Kasumi-1 (cell line): ENCODE data around the gene CARD11.
"Not testable (repeated sequence)": the region's sequence is repeated elsewhere in the genome, so short reads cannot be mapped to it uniquely, and the experiment has no call there.

ENCODE experiments used
- DNase-seq, 2 experiments: peaks; one replicate each; lab custom pipeline; 2025; lab: John Stamatoyannopoulos, UW

CARD11 gene

GRCh38 chr7:3064067-3064466 lies 20.4 kb upstream of the CARD11 start:
- no peak for DNase-seq

DNA sequence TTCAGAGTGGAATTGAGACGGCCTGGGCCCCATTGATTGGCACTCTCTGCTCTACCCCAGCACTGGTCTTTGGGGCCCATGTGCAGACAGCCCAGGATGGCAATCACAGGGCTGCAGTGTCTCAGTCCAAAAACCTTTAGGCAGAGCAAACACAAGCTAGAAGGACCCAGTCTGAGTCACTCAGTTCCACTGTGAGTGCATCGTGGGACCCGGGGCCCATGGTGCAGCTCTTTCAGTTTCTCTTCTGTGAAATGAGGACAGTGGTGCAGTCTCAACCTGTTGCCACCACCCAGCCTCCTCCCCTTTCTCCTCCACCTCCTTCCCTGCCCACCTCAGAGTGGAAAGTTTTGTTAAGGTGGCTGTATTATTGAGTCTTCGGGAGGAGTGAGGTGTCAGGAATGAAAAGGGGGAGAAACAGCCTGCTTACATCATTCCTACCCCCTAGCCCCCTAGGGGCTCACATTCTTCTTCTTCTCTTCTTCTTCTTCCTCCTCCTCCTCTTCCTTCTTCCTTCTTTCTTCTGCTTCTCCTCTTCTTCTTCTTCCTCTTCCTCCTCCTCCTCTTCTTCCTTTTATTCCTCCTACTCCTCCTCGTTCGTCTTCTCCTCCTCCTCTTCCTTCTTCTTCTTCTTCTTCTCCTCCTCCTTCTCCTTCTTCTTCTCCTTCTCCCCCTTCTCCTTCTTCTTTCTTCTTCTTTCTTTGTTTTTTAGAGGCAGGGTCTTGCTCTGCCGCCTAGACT lies 19.5 kb upstream of the CARD11 start:
- DNase-seq: no peak

- DNase-seq: no peak
These were observed 13.4 kb upstream of the CARD11 start for GRCh38 chr7:3057066-3057420.

DNA sequence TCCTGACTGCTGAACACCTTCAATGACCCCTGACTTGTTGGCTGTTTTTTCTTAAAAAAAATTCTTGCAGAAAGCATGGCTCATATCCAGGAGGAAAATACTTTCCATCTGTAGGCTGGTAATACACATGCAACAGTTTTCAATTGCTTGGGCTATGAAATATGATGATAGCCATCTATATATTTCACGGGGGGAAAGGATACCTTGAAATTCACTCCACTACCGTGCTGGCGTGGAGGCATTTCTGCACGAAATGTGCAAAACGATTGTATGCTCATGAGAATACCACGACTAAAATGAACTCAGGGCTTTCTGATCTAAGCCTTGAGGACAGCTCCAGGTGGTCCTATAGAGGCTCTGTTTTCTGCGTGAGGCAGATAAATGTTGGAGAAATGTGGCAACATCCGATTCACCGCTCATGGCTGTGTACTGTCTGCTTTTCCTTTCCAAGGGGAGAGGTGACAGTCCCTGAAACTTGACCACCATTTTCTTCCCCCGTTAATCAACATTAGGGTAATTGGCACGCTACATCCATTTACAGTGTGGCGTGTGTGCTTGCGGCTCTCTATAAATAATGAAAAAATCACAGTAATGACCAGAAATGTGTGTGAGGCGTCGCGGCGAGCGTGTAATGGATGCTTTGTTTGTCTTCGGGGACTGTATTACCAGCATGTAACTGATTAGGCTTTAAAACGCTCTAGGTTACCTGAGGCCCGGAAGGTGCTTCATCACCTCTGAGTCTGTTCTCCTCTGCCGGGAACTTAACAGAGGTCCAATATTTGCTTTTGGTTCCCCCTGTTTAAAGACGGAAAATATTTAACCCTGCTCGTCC lies 12.8 kb upstream of the CARD11 start:
- no peak for DNase-seq

DNA sequence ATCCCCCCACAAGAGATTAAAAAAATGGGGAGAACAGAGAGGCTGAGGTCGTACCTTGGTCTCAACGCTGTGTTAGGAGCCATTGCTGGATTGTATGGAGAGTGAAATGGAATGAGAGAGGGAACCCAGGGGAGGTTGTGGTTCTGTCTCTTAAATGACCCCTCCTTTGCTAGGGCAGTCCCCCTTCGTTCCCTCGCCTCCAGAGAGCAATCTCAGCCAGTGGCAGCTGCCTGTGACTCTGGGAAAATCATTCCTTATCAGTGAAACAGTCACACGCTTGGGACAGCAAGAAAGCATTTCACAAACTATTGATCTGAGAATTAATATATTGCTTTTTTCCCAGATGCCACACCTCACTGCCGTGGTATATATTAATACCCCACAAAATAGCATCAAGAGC lies 12.0 kb upstream of the CARD11 start:
- DNase-seq: no peak

GRCh38 chr7:3042861-3043489 lies 692 bp downstream of the CARD11 start:
- no peak for DNase-seq

DNA sequence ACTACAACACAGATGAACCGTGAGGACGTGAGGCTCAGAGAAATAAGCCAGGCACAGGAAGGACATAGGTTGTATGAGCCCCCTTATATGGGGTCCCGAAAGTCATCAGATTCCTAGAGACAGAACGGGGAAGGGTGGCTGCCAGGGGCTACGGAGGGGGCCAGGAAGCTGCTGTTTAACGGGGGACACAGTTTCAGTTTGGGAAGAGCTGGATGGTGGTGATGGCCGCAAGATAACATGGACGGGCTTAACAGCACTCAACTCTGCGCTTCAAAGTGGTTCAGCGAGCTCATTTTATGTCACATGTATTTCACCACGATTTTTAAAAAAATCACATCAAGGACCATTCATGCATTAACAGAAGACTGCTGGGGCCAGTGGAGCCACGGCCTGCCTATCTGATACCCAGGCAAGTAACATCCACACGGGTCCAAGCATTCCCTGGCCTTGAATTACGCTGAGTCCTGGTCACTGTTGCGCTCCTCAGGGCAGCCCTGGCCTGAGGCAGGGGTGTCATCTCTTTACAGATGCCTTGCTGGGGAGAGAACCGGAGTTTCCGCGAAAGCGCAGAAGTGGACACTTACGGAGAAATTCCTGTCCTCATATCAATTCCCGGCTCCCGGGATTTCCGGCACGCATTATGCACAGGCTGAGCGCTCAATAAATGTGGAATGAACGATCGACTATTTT lies 1.5 kb downstream of the CARD11 start:
- DNase-seq: no peak

DNA sequence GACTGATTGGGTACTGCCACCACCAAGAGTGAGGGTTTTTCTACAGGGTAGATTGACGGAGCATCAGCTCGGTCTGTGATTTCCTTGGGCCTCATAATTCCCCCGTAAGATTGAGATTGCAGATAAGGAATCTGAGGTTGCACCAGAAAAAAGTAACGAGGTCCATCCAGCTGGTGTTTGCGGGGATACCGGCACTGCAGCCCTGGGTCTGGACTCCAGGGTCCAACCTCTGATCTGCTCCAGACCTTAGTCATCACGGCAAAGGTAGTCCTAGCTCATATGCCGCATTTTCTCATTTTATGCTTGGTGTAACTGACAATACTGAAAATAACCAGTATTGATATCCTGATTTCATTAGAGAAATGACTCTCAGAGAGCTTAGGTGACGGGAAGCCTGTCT lies 3.9 kb downstream of the CARD11 start:
- DNase-seq: no peak

GRCh38 chr7:3038011-3038410 lies 5.7 kb downstream of the CARD11 start:
- DNase-seq: not testable (repeated sequence)

DNA sequence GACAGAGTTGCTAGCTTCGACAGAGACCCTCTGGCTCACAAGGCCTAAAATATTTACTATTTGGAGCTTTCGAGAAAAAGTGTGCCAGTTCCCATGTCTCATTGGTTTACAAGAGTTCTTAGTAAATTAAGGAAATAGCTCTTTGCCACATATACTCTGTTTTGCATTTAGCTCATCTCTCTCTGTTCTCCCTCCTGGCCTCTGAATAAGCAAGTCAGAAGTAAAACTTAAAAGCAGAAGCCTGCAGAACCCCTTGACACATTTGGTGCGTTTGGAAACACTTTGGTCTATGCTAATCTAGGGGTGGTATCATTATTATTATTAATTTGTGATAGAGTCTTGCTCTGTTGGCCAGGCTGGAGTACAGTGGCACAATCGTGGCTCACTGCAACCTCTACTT lies 6.4 kb downstream of the CARD11 start:
- no peak for DNase-seq

- DNase-seq: no peak
These were observed 9.0 kb downstream of the CARD11 start for GRCh38 chr7:3034591-3035150.

GRCh38 chr7:3033581-3033980 lies 10.1 kb downstream of the CARD11 start:
- DNase-seq: no peak

DNA sequence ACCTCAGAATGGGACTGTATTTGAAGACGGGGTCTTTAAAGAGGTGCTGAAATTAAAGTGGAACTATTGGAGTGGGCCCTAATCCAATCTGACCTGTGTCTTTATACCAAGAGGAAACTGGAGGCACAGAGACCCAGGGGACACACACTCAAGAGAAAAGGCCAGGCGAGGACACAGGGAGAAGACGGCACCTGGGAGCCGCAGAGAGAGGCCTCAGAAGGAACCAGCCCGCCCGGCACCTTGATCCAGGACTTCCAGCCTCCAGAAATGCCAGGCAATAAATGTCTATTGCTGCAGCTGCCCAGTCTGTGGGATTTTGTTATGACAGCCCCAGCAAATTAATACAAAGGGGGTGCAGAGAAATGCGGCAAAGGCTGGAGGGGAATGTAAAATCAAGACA lies 10.5 kb downstream of the CARD11 start:
- DNase-seq: no peak

DNA sequence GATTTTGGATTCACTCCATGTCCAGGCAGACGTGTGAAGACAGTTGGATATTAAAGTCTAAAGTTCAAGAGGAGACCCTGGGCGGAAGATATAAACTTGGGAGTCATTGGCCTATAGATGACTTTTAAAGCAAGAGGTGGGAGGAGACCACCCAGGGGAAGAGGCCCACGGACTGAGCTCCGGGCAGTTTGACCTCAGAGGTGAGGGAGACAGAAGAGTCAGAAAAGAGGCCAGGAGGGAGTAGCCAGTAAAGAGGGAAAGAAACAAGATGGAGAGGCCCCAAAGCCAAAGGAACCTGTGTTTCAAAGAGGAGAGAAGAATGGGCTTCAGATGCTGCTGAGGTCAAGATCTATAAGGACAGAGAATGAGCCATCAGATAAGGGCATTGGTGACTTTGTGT lies 11.4 kb downstream of the CARD11 start:
- DNase-seq: no peak

GRCh38 chr7:3029138-3029537 lies 14.5 kb downstream of the CARD11 start:
- DNase-seq: no peak

- DNase-seq: no peak
These were observed 14.9 kb downstream of the CARD11 start for GRCh38 chr7:3028758-3029093.

- no peak for DNase-seq
These were observed 15.5 kb downstream of the CARD11 start for GRCh38 chr7:3028071-3028757.

DNA sequence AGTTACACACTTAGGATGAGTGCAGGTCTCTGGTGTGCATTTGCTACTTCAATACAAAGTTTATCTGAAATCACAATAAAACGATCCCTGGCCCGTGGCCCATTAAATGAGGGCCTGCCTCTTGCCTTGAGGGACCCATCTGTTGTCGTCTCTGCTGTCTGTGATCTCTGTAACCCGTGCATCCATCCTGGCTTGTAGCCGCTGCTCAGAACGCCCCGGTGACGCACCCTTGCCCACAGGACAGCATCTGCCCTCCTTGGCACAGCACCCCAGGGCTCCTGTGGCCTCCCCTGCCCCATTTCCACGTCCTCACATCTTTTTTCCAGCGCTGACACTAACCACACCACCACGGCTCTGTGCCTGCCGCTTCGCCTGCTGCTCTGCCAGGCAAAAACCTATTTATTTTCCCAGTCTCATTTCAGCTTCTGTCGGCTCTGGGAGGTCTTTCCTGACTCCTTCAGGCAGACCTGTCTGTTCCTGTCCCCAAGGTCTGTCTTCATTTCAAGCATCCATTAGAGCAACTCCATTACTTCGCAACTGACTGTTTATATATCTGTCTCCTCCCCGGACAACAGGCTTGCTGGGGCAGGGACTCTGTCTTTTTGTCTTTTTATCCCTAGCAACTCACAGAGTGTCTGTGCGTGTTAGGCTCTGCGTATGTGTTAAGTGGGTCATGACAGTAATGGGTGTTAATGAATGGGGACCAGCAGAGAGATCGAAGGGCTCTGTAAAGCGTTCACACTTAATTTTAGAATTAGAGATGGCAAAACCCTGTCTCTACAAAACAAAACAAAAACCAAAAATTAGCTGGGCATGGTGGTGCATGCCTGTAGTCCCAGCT lies 16.4 kb downstream of the CARD11 start:
- no peak for DNase-seq

DNA sequence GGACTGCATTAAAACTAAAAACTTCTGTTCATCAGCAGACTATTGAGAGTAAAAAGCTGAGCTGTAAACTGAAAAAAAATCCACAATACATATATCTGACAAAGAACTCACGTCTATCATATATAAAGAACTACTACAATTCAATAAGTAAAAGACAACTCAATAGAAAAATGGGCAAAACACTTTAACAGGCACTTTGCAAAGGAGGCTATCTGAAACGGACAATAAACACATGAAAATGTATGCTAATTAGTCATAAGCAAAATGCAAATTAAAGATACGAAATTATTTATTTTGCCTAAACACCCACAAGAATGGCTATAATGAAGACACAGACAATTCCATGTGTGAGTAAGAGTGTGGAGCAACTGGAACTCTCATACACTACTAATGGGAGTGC lies 18.1 kb downstream of the CARD11 start:
- no peak for DNase-seq

DNA sequence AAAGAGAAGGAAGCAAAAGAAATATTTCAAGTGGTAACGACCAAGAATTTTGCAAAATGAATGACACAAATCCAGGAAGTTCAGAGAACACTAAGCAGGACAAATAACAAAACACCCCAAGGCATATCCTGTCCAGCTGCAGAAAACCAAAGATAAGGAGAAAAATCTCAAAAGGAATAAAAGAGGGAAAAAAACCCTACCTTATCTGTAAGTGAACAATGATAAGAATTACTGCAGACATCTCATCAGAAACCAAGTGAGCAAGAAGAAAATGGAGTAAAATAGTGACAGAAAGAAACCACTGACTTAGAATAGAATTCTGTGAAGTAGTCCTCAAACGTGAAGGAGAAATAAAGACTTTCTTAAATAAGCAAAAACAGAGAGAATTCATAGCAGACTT lies 21.8 kb downstream of the CARD11 start:
- no peak for DNase-seq

DNA sequence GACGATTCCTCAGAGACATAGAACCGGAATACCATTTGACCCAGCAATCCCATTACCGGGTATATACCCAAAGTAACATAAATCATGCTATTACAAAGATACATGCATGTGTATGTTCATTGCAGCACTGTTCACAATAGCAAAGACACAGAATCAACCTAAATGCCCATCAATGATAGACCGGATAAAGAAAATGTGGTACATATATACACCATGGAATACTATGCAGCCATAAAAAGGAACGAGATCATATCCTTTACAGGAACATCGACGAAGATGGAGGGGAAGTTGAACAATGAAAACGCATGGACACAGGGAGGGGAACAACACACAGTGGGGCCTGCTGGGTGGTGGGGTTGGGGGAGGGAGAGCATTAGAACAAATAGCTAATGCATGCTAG lies 22.4 kb downstream of the CARD11 start:
- DNase-seq: not testable (repeated sequence)
